ENCODE results near the gene MALRD1. TPM values are rescaled to one million over a fixed set of nuclear protein-coding genes. Genes with fewer than 3 reads are reported as not detected.

The MALRD1 gene
- total and polyA plus RNA-seq, 2 donors (not counting 1 experiment from before 2014, with no cell fraction given): 0.62 to 1.7 TPM

GRCh38 chr10:19097151-19097550 is 48.5 kb downstream of the MALRD1 start:
- DNase-seq (ENCODE audit: low read depth in 2 of 2): peak; percentile 23 to 77
- TF ChIP-seq, protein P1, sequence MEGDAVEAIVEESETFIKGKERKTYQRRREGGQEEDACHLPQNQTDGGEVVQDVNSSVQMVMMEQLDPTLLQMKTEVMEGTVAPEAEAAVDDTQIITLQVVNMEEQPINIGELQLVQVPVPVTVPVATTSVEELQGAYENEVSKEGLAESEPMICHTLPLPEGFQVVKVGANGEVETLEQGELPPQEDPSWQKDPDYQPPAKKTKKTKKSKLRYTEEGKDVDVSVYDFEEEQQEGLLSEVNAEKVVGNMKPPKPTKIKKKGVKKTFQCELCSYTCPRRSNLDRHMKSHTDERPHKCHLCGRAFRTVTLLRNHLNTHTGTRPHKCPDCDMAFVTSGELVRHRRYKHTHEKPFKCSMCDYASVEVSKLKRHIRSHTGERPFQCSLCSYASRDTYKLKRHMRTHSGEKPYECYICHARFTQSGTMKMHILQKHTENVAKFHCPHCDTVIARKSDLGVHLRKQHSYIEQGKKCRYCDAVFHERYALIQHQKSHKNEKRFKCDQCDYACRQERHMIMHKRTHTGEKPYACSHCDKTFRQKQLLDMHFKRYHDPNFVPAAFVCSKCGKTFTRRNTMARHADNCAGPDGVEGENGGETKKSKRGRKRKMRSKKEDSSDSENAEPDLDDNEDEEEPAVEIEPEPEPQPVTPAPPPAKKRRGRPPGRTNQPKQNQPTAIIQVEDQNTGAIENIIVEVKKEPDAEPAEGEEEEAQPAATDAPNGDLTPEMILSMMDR (conservative IDR thresholded peaks at IDR 0.05 in 1 of 2, IDR thresholded peaks at IDR 0.05 in 1 of 2; ENCODE audit: low read depth in 1 of 2, low read length in 2 of 2): no peak
- no peak for TF ChIP-seq EZH2 (IDR thresholded peaks at IDR 0.05; ENCODE audit: low read length, missing control alignments)
- Histone ChIP-seq H3K4me3 (replicated peaks in 1 of 4; ENCODE audit: control extremely low read depth in 1 of 4, insufficient read depth in 1 of 4, low read depth in 3 of 4, low read length in 4 of 4) (no peak overlapping the region), H3K9ac (ENCODE audit: insufficient read depth, low read length) (no peak overlapping the region), H3K9me3 (ENCODE audit: control insufficient read depth, insufficient read depth, low read depth, low read length) (no peaks in the 10 kb centered on the region), H3K4me2 (ENCODE audit: extremely low read depth, insufficient read depth, low read length) (no peak overlapping the region), H3K27ac (ENCODE audit: insufficient read depth, low read length) (no peak overlapping the region), H3K27me3 (ENCODE audit: control insufficient read depth, insufficient read depth, low read length) (no peaks in the 10 kb centered on the region), H3K79me2 (ENCODE audit: control insufficient read depth, insufficient read depth, low read length) (no peaks in the 10 kb centered on the region), H4K20me1 (ENCODE audit: control insufficient read depth, extremely low read depth, insufficient read depth, low read length) (no peaks in the 10 kb centered on the region), H3K4me1 (ENCODE audit: control insufficient read depth, extremely low read depth, insufficient read depth, low read length) (no peaks in the 10 kb centered on the region), H3K36me3 (ENCODE audit: control insufficient read depth, insufficient read depth, low read length) (no peaks in the 10 kb centered on the region), H2AFZ (ENCODE audit: low read length) (no peak overlapping the region)

GRCh38 chr10:19098803-19099202 is 50.2 kb downstream of the MALRD1 start:
- Histone ChIP-seq H3K36me3 (ENCODE audit: control insufficient read depth, insufficient read depth, low read length) (no peaks in the 10 kb centered on the region), H3K27ac (ENCODE audit: insufficient read depth, low read length) (no peak overlapping the region), H2AFZ (ENCODE audit: low read length) (no peak overlapping the region), H3K4me2 (ENCODE audit: extremely low read depth, insufficient read depth, low read length) (no peak overlapping the region), H3K79me2 (ENCODE audit: control insufficient read depth, insufficient read depth, low read length) (no peaks in the 10 kb centered on the region), H3K9me3 (ENCODE audit: control insufficient read depth, insufficient read depth, low read depth, low read length) (no peaks in the 10 kb centered on the region), H3K4me1 (ENCODE audit: control insufficient read depth, extremely low read depth, insufficient read depth, low read length) (no peaks in the 10 kb centered on the region), H4K20me1 (ENCODE audit: control insufficient read depth, extremely low read depth, insufficient read depth, low read length) (no peaks in the 10 kb centered on the region), H3K9ac (ENCODE audit: insufficient read depth, low read length) (no peak overlapping the region), H3K27me3 (ENCODE audit: control insufficient read depth, insufficient read depth, low read length) (no peaks in the 10 kb centered on the region), H3K4me3 (replicated peaks in 1 of 4; ENCODE audit: control extremely low read depth in 1 of 4, insufficient read depth in 1 of 4, low read depth in 3 of 4, low read length in 4 of 4) (no peak overlapping the region)
- no peak for DNase-seq (ENCODE audit: low read depth in 2 of 2)
- no peak for TF ChIP-seq EZH2 (IDR thresholded peaks at IDR 0.05; ENCODE audit: low read length, missing control alignments)
- TF ChIP-seq, protein P1 (conservative IDR thresholded peaks at IDR 0.05 in 1 of 2, IDR thresholded peaks at IDR 0.05 in 1 of 2; ENCODE audit: low read depth in 1 of 2, low read length in 2 of 2): no peak

GRCh38 chr10:19107406-19107805 is 58.8 kb downstream of the MALRD1 start:
- TF ChIP-seq EZH2 (IDR thresholded peaks at IDR 0.05; ENCODE audit: low read length, missing control alignments): no peak
- TF ChIP-seq, protein P1 (conservative IDR thresholded peaks at IDR 0.05 in 1 of 2, IDR thresholded peaks at IDR 0.05 in 1 of 2; ENCODE audit: low read depth in 1 of 2, low read length in 2 of 2): no peak

More at GRCh38 chr10:19107406-19107805, 58.8 kb downstream of the MALRD1 start:
- H2AFZ ChIP-seq (ENCODE audit: low read length): no peak overlapping the region
- no peaks in the 10 kb centered on the region for H3K4me1 ChIP-seq (ENCODE audit: control insufficient read depth, extremely low read depth, insufficient read depth, low read length)
- H3K27me3 ChIP-seq (ENCODE audit: control insufficient read depth, insufficient read depth, low read length): no peaks in the 10 kb centered on the region
- no peaks in the 10 kb centered on the region for H3K9me3 ChIP-seq (ENCODE audit: control insufficient read depth, insufficient read depth, low read depth, low read length)
- no peaks in the 10 kb centered on the region for H4K20me1 ChIP-seq (ENCODE audit: control insufficient read depth, extremely low read depth, insufficient read depth, low read length)
- no peak overlapping the region for H3K4me3 ChIP-seq (replicated peaks in 1 of 4; ENCODE audit: control extremely low read depth in 1 of 4, insufficient read depth in 1 of 4, low read depth in 3 of 4, low read length in 4 of 4)
- H3K36me3 ChIP-seq (ENCODE audit: control insufficient read depth, insufficient read depth, low read length): no peaks in the 10 kb centered on the region
- DNase-seq (ENCODE audit: low read depth in 2 of 2): no peak
- no peaks in the 10 kb centered on the region for H3K79me2 ChIP-seq (ENCODE audit: control insufficient read depth, insufficient read depth, low read length)
- no peak overlapping the region for H3K4me2 ChIP-seq (ENCODE audit: extremely low read depth, insufficient read depth, low read length)
- H3K27ac ChIP-seq (ENCODE audit: insufficient read depth, low read length): no peak overlapping the region
- H3K9ac ChIP-seq (ENCODE audit: insufficient read depth, low read length): no peak overlapping the region

All from fibroblast of lung (primary cell).